ENCODE data around the gene USP48.
"Not testable (repeated sequence)": the region's sequence is repeated elsewhere in the genome, so short reads cannot be mapped to it uniquely, and the experiment has no call there.

Gene USP48

GRCh38 chr1:21696931-21697330, 86.0 kb downstream of the USP48 start:
- DNase-seq (ENCODE audit: low spot score) = no peak

GRCh38 chr1:21693732-21694131, 89.2 kb downstream of the USP48 start:
- no peak for DNase-seq (ENCODE audit: low spot score)

- no peak for DNase-seq (ENCODE audit: low spot score)
Observed at GRCh38 chr1:21691739-21692138, 91.2 kb downstream of the USP48 start.

- no peak for DNase-seq (ENCODE audit: low spot score)
Observed at GRCh38 chr1:21689661-21690372, 93.1 kb downstream of the USP48 start.

GRCh38 chr1:21687081-21687529, 95.8 kb downstream of the USP48 start:
- no peak for DNase-seq (ENCODE audit: low spot score)

GRCh38 chr1:21685946-21686678, 96.8 kb downstream of the USP48 start:
- DNase-seq (ENCODE audit: low spot score) = no peak

GRCh38 chr1:21681426-21681825, 101.5 kb downstream of the USP48 start:
- DNase-seq (ENCODE audit: low spot score) = no peak

GRCh38 chr1:21680918-21681317, 102.0 kb downstream of the USP48 start:
- no peak for DNase-seq (ENCODE audit: low spot score)

- DNase-seq (ENCODE audit: low spot score) = no peak
Observed at GRCh38 chr1:21680381-21680780, 102.6 kb downstream of the USP48 start.

- no peak for DNase-seq (ENCODE audit: low spot score)
Observed at GRCh38 chr1:21677168-21677567, 105.8 kb downstream of the USP48 start.

GRCh38 chr1:21674957-21675356, 108.0 kb downstream of the USP48 start:
- DNase-seq (ENCODE audit: low spot score) = no peak

GRCh38 chr1:21673853-21674252, 109.1 kb downstream of the USP48 start:
- DNase-seq (ENCODE audit: low spot score) = not testable (repeated sequence)

GRCh38 chr1:21673277-21673780, 109.6 kb downstream of the USP48 start:
- DNase-seq (ENCODE audit: low spot score) = no peak

GRCh38 chr1:21672478-21673276, 110.3 kb downstream of the USP48 start:
- DNase-seq (ENCODE audit: low spot score) = no peak

- DNase-seq (ENCODE audit: low spot score) = no peak
Observed at GRCh38 chr1:21671915-21672314, 111.0 kb downstream of the USP48 start.

- no peak for DNase-seq (ENCODE audit: low spot score)
Observed at GRCh38 chr1:21670956-21671902, 111.7 kb downstream of the USP48 start.

- no peak for DNase-seq (ENCODE audit: low spot score)
Observed at GRCh38 chr1:21670059-21670881, 112.7 kb downstream of the USP48 start.

GRCh38 chr1:21669258-21670058, 113.5 kb downstream of the USP48 start, which contains the start of gene RAP1GAP:
RAP1GAP (minus strand) TSS chr1:21669357; CDS start chr1:21620032, 49,325 bp downstream.
- no peak for DNase-seq (ENCODE audit: low spot score)

- DNase-seq (ENCODE audit: low spot score) = no peak
Observed at GRCh38 chr1:21668951-21669257, 114.0 kb downstream of the USP48 start.
